GM21447 (cell line): ENCODE measurements around the gene PLA2G4B.

Source experiments
- ATAC-seq: cut with Tn5 transposase; IDR thresholded peaks from one replicate; pipeline ENCODE4 v1.9.1; 2021; ENCODE audit not compliant: unreplicated experiment

Gene PLA2G4B

DNA sequence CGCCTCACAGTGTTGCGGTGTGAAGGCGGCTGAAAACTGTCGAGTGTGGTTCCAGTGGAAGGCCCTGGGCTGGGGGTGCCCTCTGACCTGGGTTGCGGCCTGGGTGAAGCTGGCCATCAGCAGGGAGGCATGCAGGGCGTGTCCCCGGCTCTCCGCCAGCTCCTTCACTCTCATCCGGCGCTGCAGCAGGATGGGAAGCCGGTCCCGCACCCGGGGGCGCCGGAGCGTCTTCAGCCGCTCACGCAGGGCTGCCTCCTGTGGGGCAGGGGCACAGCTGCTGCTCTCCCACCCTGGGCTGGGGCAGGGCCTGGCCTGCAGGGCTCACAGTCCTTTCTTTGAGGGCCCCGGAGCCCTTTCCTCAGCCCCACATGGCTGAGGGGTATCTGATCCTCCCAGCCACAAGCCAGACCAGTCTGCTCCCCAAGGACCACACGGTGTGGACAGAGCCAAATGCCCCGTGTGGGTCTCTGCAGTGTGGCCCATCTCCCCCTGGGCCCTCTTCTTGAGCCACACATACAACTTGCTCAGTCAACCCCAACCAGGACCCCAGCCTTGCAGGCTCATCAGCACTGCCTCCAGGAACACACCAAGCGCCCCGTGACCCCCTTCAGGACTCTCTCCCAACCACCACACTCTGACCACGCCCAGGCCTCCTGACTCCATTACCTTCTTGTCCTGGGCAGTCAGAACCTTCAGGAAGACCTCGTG lies 28.4 kb downstream of the PLA2G4B start:
- ATAC-seq = no peak

DNA sequence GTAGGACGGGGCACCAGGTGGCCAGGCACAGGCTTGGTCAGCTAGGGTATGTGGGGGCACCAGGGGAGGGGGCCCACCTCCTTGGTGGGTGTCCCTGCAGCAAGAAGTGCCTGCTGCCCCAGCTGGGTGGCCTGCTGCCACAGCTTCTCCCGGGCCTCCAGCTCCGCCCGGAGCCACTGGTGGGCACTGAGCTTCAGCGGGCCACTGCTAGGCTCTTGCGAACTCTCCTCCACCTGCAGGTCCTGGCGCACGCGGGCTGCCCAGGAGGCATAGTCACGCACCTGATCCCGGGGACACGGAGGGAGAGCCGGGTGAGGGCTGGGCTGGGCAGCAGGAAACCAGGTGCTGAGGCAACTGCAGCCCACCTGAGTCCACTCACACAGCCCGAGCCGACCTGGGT lies 29.7 kb downstream of the PLA2G4B start:
- no peak for ATAC-seq

DNA sequence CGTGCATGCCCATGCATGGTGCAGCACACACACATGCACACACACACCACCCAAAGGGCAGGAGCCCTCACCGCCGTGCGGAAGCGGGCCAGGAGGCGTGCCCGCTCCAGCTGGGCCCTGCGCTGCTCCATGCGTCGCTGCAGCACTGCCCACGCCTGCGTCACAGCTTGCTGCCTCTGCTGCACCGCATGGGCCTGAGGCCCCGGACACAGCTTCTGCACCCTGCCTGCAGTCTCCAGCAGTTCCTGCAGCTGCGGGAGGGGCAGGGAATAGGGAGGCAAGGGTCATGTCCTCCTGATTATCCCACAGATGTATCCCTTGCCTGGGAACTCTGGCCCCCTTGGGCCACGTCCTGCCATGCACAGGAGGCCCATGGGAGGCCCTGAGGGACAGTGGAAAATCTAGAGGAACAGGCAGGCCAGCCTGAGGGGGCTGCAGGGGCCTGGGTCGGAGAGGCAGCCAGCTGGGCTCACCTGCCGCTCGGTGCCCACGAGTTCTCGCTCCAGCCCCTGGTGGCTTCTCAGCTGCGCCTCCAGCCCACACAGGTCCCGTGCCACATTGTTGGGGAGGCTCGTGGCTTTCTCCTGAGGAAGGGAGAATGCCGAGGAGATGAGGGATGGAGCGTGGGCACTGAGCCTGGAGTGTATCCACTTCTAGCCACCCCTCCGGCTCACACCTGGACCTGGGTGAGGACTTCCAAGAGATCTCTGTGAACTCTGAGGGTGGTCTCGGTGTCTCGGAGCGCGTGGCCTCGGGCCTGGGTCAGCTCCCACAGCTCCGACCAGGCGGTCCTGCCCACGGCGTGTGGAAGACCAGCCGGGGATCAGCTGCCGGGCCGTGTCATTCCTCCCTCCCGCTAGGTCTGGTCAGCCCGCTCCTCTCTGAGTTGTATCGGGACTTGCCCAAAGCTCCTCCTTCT lies 31.4 kb downstream of the PLA2G4B start:
- no peak for ATAC-seq

DNA sequence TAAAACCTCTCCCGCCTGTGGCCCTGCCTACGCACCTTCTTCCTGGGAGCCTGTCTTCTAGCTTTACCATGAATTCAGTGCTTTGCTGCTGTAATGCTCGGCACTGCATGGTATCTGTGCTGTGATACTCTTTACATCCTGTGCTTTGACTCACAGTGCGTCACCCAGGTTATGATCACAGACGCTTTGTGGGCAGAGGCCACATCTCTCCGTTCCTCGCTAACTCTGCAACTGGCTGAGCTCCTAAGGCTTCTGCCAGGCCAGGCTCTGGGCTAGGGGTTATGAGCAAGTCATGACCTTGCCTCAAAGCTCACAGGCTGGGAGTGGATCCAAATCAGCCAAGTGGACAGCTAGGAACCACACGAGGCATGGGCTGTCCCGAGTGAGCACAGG lies 32.0 kb downstream of the PLA2G4B start:
- ATAC-seq = no peak

DNA sequence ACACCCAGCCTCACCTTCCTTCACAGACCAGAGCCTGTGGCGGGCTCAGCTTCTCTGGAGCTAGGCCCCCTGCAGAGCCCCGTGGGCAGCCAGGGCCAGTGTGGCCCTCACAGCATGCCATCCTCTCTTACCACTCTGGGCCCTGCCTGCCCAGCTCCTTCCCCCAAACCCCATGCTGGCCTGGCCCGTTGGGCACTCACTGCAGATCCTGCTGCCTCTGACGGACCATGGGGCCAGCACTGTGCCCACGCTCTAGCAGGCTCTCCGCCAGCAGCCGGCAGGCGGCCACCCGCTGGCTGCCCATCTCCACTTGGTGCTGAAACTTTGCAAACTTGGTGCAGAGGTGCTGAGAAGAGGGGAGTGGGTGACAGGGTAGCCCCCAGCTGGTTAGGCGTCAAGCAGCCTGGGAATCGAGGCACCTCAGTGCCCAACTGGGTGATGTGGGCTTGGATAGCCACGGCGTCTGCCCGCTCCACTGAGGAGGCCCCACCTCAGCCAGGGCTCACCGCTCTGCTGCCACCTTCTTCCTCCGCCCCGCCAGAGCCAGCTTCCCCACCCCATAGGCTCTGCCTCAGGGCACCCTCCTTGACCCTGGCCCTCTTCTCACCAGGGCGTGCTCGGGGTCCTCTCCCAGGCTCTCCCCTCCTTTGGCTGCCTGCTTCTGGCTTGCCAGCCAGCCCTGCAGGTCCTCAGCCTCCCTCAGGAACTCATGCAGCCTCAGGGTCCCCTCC lies 32.7 kb downstream of the PLA2G4B start:
- no peak for ATAC-seq

DNA sequence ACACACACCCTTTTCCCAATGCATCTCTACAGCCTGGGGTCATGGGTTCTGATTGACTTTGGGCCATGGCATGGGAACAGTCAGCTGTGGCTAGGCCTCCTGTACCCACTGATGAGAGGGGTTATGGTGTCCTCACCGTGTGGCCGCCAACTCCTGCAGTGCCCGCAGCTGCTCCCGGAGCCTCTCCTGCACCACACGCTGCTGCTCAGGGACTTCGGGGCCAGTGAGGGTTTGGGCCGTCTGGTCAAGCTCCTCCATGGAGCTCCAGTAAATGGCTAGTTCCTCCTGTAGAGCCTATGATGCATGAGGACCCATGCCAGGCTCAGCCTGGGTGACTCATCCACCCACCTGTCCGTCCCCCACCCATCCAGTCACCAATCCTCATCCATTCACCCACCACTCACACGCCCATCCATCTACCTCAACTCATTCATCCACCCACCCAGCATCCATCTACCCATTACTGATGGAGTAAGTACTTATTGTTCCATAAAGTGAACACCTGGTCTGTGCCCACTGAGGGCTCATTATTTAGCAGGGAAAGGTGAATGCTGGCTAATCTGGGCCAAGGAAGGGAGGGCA lies 33.6 kb downstream of the PLA2G4B start:
- no peak for ATAC-seq

DNA sequence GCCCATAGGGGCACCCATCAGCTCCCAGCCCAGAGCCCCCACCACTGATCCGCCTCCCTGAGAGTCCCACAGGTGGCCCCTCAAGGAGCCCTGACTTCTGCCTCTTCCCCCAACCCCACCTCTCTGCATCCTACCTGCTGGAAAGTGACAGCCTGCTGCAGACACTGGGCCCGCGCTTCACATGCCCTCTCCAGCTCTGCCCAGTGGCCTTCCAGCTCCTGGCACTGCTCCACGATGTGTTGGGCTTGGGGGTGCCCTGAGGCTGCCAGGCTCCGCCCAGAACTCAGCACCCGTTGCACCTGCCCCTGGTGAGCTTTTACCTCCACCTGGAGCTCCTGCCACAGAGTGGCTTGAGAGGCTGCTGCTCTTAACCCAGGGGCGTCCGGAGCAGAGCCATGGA lies 35.1 kb downstream of the PLA2G4B start:
- no peak for ATAC-seq

DNA sequence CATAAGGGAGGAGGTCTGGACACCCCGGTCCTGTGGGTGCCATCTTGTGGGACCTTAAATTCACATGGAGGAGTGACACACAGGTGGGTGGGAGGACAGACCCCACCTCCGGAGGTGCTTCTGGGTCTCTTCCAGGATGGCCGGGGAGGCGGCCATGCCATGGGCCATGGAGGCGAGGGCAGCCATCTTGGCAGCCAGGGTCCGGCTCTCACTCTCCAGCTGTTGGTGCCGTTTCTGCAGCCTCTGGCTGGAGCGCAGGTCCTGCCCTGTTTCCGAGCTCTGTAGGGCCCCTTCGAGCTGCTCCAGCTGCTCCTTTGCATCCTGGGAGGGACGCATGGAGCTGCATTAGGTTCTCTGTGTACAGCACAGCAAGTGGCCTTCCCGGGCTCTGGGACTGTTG lies 36.1 kb downstream of the PLA2G4B start:
- no peak for ATAC-seq

DNA sequence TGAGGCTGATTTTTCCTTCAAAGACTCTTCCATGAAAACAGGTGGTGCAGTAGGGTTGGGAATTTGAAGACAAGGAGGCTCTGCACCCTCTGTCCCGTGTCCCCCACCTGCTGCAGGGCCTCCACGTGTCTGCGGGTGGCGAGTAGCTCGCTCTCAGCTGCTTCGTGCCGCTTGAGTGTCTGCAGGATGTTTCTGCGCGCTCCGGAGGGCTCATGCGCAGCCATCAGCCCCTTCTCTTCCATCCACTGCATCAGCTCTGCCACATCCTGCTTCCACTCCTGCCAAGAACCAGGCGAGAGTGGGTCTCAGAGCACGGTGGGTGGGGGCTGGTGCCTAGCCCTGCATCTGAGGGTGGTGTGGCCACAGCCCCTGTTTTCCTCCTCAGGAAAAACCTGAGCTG lies 37.4 kb downstream of the PLA2G4B start:
- ATAC-seq = no peak

DNA sequence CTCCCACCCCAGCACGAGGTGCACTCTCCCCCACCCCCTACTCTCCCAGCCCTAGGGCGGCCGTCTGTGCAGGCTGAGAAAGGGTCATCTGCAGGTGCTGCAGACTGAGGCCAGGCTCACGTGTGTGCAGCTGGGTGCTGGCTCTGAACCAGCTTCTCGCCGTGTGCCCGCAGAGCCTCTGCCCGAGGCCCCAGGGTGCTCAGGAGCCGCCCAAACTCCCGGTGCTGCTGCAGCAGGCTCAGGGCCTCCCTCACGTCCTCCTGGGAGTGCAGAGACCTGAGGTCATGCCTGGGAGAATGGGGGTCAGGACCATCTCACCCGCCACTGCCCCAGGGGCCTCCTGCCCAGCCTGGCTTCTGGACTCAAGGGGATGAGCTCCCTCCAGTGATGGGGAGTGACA lies 38.0 kb downstream of the PLA2G4B start:
- ATAC-seq = no peak

DNA sequence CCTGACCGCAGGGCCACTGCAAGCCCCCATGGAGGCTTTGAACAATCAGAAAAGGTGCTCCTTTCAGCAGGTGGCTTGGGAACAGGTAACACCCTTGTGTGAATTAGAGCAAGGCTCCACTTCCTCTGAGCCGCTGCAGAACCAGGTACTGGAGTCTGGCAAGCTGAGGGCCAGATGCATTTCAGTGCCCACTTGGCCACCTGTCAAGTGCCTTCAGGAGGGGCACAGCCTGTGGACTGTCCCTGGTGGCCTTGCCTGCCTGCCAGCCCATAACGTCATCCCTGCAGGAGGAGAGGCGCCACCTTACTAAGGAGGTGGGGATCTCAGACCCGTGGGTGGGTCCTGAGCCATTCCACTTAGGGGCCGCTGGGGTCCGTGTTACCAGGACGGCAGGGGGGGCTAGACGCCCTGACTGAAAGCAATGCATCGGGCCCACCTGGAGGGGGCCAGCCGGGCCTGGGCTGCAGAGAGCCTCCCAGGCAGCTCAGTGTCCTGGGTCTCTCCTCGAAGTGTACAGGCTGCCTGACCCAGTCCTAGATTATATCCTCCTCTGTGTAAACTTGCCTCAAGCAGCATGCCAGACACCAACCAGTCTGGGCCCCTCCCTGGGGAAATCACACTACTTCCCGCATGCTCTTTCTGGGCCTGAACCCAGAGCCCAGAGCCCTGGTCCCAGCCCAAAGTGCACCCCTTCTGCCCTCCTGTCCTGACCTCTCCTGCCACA lies 39.1 kb downstream of the PLA2G4B start:
- no peak for ATAC-seq

DNA sequence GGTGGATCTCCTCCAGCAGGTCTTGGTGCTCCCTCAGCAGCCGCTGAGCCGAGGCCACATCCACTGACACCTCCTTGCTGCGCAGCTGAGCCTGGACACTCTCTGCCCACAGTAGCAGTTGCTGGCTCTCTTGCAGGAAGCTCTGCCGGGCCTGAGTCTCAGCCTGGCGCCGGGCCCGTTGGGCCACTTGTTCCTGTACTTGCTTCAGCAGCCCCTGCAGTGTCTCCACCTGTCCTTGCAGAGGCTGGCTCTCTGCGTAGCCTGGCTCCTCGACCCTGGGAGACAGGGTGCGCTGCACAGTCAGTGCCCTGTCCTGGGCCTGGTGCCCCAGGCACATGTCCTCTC lies 39.7 kb downstream of the PLA2G4B start:
- ATAC-seq = no peak

DNA sequence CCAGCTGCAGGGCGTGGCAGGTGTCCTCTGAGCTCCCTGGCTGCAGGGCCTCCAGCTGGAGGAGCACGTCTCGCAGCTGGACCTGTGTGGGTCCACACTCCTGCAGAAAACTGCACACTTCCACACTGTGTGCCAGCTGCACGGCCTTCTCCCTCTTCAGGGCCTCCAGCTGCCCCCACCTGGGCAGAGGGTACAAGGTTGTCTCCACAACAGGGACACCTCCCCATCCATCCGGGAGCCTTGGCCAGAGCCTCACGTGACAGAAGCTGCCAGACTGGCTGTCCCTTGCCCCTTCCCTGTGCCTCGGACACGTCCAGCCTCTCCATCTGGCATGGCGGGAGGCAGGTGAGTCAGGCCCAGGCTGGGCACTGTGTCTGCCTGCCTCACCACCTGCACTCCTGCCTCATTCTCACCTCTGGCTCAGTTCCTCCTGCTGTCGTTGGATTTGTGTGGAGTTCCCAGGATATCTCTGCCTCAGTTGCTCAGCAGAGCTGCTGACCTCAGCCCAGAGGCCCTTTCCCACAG lies 40.7 kb downstream of the PLA2G4B start:
- no peak for ATAC-seq

DNA sequence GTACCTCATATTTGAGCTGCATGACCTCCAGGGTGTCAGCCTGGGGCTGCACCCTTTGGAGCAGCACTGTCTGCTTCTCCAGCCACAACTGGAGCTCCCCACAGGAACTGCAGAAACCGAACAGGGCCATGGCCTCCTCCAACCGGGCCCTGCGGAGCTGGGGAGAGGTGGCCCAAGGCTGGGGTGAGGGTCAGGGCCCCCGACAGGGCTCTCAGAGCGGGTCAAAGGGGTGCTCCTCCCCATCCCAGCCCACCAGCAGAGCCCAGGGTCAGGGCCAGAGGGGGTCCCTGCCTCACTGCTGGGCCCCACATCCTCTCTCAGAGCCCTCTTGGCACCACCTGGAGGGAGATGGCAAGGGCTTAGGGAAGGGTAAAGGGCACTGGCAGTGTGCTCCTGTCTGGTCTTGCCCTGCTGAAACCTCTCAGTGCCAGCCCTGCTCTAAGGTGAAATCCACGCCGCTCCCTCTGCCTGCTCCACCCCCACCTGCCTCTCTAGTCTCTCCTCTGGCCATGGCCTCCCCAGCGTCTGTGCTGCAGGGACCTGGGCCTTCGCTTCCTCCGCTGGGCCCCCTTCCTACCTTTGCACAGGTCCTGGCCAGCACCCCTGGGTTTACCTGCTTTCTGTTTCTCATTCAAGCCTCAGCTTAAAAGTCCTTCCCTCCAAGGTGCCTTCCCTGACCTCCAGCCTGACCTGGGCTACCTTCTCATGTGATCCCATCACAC lies 41.7 kb downstream of the PLA2G4B start:
- ATAC-seq = no peak

DNA sequence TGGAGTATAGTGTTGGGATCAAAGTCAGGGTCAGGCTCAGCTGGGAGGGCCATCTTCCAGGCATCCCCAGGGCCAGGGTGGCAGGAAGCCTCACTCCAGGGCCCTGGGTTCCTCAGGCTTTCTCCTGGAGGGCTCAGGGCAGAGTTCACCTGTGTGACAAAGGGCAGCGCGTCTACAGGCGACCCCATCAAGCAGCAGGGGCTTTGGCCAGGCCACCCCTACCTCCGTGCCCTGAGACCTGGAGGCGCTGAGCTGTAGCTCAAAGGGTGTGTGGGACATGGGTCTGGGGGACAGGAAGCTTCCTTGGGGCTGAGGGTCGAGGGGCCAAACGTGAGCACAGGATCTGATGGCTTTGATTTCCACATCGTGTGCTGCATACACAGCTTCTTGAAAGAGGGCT lies 42.4 kb downstream of the PLA2G4B start:
- no peak for ATAC-seq

DNA sequence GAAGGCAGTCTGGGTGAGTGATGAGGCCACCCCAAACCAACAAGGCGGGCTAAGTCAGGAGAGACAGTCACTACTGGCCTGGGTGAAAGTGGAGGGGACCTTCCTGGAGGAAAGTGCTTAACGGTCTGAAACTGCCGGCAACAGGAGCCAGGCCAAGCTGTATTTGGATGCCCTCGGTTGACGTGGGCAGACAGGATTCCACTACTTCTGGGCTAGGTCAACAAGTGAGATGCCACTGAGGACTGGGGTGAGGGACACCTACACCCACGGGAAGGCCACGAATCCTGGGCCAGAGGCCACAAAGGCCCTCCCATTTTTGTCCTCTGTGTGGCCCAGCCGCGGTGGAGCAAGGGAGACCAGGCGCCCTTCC lies 42.9 kb downstream of the PLA2G4B start:
- no peak for ATAC-seq

DNA sequence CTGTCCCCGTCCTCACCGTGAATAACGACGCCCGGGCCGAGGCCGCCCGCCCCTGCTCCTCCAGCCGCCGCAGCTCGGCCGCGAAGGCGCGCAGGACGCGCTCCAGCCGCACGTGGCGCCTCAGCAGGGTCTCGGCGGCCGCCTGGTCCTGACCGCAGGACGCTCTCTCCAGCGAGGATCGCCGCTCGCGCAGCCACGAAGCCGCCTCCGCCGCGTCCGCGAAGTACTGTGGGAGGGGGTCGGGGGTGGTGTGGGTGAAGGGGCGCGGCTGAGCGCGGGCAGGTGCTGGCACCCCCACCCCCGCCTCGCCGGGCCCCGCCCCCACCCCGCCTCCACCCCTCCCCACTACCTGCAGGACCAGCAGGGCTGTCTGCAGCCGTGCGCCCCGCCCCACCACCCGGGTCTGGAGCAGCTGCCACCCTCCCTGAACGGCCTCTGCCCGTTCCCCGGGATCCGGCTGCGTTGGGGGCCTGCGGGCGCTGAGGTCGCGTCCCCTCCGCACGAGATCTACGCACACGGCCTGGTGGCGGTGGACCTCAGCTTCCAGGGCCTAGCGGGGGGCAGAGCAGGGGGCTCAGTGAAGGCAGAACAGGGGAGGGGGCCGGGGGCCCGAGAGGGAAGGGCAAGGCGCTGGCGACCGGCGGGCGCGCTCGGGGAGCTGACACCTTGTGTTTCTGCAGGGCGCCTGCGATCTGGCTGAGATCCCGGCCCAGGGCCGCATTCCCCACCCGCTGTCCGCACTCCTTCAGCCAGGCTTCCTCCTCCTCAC lies 43.5 kb downstream of the PLA2G4B start:
- ATAC-seq = no peak

DNA sequence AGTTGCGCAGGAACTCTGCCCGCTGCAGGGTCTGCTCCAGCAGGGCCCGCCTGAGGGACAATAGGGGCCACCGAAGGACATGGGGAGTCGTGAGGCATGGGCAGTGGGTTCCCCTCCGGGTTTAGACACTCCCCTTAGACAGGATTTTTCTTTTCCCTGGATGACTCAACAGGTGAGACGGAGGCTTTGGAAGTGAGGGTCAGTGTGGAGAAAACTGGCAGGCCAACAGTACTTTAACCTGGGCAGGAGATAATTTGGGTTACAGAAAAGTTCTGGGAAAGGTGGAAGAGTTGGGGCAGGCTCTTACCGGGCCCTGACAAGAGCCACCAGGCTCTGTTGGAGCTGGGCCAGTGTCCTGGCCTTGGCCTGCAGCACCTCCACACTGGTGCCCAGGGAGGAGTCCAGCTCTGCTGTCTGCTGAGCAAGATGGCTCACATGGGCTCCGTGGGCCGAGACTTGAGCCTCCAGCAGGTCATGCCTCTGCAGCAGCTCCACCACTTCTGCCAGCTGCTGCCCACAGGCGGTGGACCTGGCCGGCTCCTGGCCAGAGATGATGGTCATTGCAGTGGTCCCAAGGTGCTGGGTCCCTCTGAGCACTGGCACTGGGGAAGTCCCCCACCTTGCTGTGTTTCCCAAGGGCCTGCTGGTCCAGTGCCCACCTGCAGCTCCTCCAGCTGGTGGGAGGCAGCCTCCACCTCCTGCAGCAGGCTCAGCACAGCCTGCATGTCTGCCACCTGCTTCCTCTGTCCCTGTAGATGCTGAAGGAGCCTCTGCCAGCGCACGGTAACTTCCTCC lies 44.2 kb downstream of the PLA2G4B start:
- no peak for ATAC-seq

DNA sequence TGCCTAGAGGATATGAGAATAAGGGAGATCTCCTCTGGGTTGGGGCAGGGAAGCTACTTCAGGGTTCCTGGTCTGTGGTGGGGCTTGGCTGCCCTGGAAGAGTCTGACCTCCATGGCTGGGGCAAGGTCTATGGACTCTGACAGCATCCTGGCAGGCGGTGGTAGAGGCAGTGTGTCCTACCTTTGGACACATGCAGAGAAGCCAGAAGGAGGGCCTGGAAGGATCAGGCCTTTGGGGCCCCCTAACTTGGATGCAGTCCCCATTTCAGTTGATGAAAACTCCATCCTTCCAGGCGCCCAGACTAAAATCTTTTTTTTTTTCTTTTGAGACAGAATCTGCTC lies 44.8 kb downstream of the PLA2G4B start:
- no peak for ATAC-seq
